ENCODE data around the gene EML5. TPM values are rescaled to one million over a fixed set of nuclear protein-coding genes. Genes with fewer than 3 reads are reported as not detected.

Gene EML5
- total RNA-seq, 1 experiment from 2014 or later: 0.37 TPM

DNA sequence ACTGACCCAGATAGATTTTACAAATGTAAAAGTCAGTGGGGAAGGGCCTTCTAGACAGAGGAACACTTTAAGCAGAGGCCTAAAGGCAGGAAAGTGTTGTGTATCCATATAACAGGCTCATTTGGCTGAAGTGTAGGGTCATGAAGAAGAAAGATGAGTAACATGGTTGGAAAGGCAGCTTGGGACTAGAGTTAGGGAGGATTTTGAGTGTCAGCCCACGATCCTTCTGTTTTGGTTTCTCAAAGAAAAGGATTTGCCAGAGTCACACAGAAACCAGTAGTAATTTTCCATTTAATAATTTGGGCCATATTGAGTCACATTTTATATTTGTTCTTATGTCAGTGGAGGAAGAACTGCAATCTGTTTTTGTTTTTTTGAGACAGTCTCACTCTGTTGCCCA lies 153.5 kb downstream of the EML5 start:
- Histone ChIP-seq H2AFZ (ENCODE audit: low read length) (no peak overlapping the region), H3K4me1 (ENCODE audit: low read length) (peaks cover 5% of the 10 kb centered on the region), H3K9ac (ENCODE audit: low read length) (no peak overlapping the region), H3K4me3 (ENCODE audit: low read length) (no peak overlapping the region), H3K36me3 (ENCODE audit: insufficient read depth, low read length) (no peaks in the 10 kb centered on the region), H3K27ac (ENCODE audit: low read length) (no peak overlapping the region), H3K4me2 (ENCODE audit: low read depth, low read length, poor library complexity, severe bottlenecking) (no peak overlapping the region), H3K79me2 (ENCODE audit: low read length) (no peaks in the 10 kb centered on the region), H3K27me3 (ENCODE audit: low read length) (no peaks in the 10 kb centered on the region), H4K20me1 (ENCODE audit: insufficient read depth, low read depth, low read length) (no peaks in the 10 kb centered on the region), H3K9me3 (ENCODE audit: low read length) (peaks cover 6% of the 10 kb centered on the region), H3K9me2 (replicated peaks; ENCODE audit: insufficient read depth, low read length) (no peaks in the 10 kb centered on the region)
- no peak for DNase-seq

DNA sequence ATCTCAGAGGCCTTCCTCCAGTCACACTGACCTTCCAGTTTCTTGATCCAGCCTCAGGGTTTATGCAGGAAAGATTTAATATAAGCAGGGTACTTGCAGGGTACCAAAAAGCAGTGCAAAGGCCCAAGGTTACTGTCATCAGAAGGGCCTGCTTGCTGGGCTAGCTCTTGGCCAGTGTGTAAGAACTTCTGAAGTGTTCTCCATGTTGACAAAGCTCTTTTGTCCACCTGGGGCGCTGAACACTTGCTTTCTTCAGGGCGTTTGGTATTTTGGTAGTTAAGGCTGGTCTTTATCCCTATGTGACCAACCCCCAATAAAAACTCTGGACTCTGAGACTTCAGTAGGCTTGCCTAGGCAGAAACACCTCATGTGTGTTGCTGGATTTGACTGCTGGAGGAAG lies 160.2 kb downstream of the EML5 start:
- Histone ChIP-seq H3K79me2 (ENCODE audit: low read length) (no peaks in the 10 kb centered on the region), H3K27me3 (ENCODE audit: low read length) (no peaks in the 10 kb centered on the region), H3K36me3 (ENCODE audit: insufficient read depth, low read length) (no peaks in the 10 kb centered on the region), H3K9me2 (replicated peaks; ENCODE audit: insufficient read depth, low read length) (no peaks in the 10 kb centered on the region), H4K20me1 (ENCODE audit: insufficient read depth, low read depth, low read length) (no peaks in the 10 kb centered on the region), H3K4me2 (ENCODE audit: low read depth, low read length, poor library complexity, severe bottlenecking) (no peak overlapping the region), H3K4me3 (ENCODE audit: low read length) (no peak overlapping the region), H3K4me1 (ENCODE audit: low read length) (no peaks in the 10 kb centered on the region), H3K9ac (ENCODE audit: low read length) (no peak overlapping the region), H2AFZ (ENCODE audit: low read length) (no peak overlapping the region), H3K27ac (ENCODE audit: low read length) (no peak overlapping the region), H3K9me3 (ENCODE audit: low read length) (no peaks in the 10 kb centered on the region)
- no peak for DNase-seq

DNA sequence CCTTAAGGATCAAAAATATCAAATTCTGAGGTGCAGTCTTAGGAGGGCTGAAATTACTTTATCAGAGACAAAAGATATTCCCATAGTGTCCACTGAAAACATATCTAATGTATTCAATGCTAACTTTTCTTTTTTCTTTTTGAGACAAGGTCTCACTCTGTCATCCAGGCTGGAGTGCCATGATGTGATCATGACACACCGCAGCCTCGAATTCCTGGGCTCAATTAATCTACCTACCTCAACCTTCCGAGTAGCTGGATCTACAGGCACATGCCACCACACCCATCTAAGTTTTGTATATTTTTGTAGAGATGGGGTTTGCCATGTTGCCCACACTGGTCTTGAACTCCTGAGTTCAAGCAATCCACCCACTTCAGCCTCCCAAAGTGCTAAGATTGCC lies 161.7 kb downstream of the EML5 start:
- Histone ChIP-seq H3K4me3 (ENCODE audit: low read length) (no peak overlapping the region), H3K27ac (ENCODE audit: low read length) (no peak overlapping the region), H3K27me3 (ENCODE audit: low read length) (no peaks in the 10 kb centered on the region), H3K36me3 (ENCODE audit: insufficient read depth, low read length) (no peaks in the 10 kb centered on the region), H2AFZ (ENCODE audit: low read length) (no peak overlapping the region), H4K20me1 (ENCODE audit: insufficient read depth, low read depth, low read length) (no peaks in the 10 kb centered on the region), H3K79me2 (ENCODE audit: low read length) (no peaks in the 10 kb centered on the region), H3K4me1 (ENCODE audit: low read length) (no peaks in the 10 kb centered on the region), H3K9me2 (replicated peaks; ENCODE audit: insufficient read depth, low read length) (no peaks in the 10 kb centered on the region), H3K9ac (ENCODE audit: low read length) (no peak overlapping the region), H3K4me2 (ENCODE audit: low read depth, low read length, poor library complexity, severe bottlenecking) (no peak overlapping the region), H3K9me3 (ENCODE audit: low read length) (no peaks in the 10 kb centered on the region)
- DNase-seq: no peak

DNA sequence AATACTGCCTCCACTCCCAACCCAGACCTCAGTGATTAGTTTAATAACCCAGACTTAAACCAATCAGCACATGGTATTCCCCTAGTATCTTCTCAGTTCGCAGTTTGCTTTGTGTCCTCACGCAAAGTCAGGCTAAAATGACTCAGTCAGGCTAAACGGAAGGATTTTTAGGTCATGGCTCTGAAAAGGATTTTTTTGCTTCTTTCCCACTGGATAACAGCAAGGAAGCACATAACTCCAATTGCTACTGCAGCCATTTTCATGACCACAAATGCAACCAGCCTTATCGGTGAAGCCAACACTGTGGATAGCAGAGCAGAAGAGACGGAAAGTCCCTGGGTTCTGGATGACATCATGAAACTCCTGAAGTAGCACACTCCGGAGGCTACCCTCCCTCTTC lies 162.2 kb downstream of the EML5 start:
- no peak overlapping the region for H3K9ac ChIP-seq (ENCODE audit: low read length)
- H3K9me2 ChIP-seq (replicated peaks; ENCODE audit: insufficient read depth, low read length): no peaks in the 10 kb centered on the region
- H3K4me1 ChIP-seq (ENCODE audit: low read length): no peaks in the 10 kb centered on the region
- no peaks in the 10 kb centered on the region for H3K36me3 ChIP-seq (ENCODE audit: insufficient read depth, low read length)
- H3K27ac ChIP-seq (ENCODE audit: low read length): no peak overlapping the region
- H2AFZ ChIP-seq (ENCODE audit: low read length): no peak overlapping the region
- no peaks in the 10 kb centered on the region for H4K20me1 ChIP-seq (ENCODE audit: insufficient read depth, low read depth, low read length)
- DNase-seq: no peak
- no peaks in the 10 kb centered on the region for H3K9me3 ChIP-seq (ENCODE audit: low read length)
- no peak overlapping the region for H3K4me3 ChIP-seq (ENCODE audit: low read length)
- H3K79me2 ChIP-seq (ENCODE audit: low read length): no peaks in the 10 kb centered on the region
- H3K27me3 ChIP-seq (ENCODE audit: low read length): no peaks in the 10 kb centered on the region
- no peak overlapping the region for H3K4me2 ChIP-seq (ENCODE audit: low read depth, low read length, poor library complexity, severe bottlenecking)

DNA sequence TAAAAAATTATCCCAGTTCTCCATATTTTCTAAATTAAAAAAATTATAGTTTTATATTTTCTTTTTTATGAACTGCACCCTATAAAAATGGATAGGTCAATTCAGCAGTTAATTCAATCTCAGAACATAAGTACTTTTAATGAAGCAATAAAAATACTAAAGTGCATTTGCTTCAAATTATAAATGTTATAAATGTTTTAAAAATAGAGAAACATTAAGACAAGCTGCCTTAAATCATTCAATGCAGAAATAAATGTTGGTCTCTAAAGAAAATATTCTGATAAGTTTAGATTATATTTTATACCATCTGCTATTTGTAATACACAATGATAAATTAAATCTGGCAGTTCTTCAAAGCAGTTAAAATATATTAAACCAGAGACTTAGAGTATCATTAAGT lies 164.3 kb downstream of the EML5 start:
- no peak overlapping the region for H3K4me2 ChIP-seq (ENCODE audit: low read depth, low read length, poor library complexity, severe bottlenecking)
- no peak overlapping the region for H2AFZ ChIP-seq (ENCODE audit: low read length)
- no peak overlapping the region for H3K4me3 ChIP-seq (ENCODE audit: low read length)
- no peak for DNase-seq
- H3K9me2 ChIP-seq (replicated peaks; ENCODE audit: insufficient read depth, low read length): no peaks in the 10 kb centered on the region
- no peak overlapping the region for H3K27ac ChIP-seq (ENCODE audit: low read length)
- H3K36me3 ChIP-seq (ENCODE audit: insufficient read depth, low read length): no peaks in the 10 kb centered on the region
- no peaks in the 10 kb centered on the region for H3K9me3 ChIP-seq (ENCODE audit: low read length)
- H3K79me2 ChIP-seq (ENCODE audit: low read length): no peaks in the 10 kb centered on the region
- no peaks in the 10 kb centered on the region for H3K27me3 ChIP-seq (ENCODE audit: low read length)
- H3K4me1 ChIP-seq (ENCODE audit: low read length): no peaks in the 10 kb centered on the region
- no peaks in the 10 kb centered on the region for H4K20me1 ChIP-seq (ENCODE audit: insufficient read depth, low read depth, low read length)
- no peak overlapping the region for H3K9ac ChIP-seq (ENCODE audit: low read length)

DNA sequence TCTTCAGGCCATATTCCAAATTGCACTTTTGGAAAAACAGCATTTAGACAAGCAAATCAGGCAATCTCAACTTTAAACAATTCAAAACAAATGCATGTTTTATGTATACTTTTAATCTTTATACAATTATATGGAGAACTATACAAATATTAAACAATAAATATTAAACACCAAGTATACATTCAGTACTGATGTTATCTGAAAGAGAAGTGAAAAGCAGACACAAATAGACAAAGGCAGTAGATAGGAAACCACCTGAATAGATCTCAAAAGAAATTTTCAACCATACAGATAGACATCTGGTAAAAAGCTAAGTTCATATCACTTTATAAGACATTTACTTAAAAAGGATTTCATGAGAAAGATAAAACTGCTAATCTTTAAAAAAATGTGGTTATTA lies 164.7 kb downstream of the EML5 start:
- H4K20me1 ChIP-seq (ENCODE audit: insufficient read depth, low read depth, low read length): no peaks in the 10 kb centered on the region
- H3K9ac ChIP-seq (ENCODE audit: low read length): no peak overlapping the region
- no peak overlapping the region for H2AFZ ChIP-seq (ENCODE audit: low read length)
- H3K36me3 ChIP-seq (ENCODE audit: insufficient read depth, low read length): no peaks in the 10 kb centered on the region
- H3K79me2 ChIP-seq (ENCODE audit: low read length): no peaks in the 10 kb centered on the region
- no peak overlapping the region for H3K4me3 ChIP-seq (ENCODE audit: low read length)
- H3K4me2 ChIP-seq (ENCODE audit: low read depth, low read length, poor library complexity, severe bottlenecking): no peak overlapping the region
- no peak for DNase-seq
- no peaks in the 10 kb centered on the region for H3K4me1 ChIP-seq (ENCODE audit: low read length)
- H3K9me3 ChIP-seq (ENCODE audit: low read length): no peaks in the 10 kb centered on the region
- H3K27ac ChIP-seq (ENCODE audit: low read length): no peak overlapping the region
- H3K27me3 ChIP-seq (ENCODE audit: low read length): no peaks in the 10 kb centered on the region
- no peaks in the 10 kb centered on the region for H3K9me2 ChIP-seq (replicated peaks; ENCODE audit: insufficient read depth, low read length)

DNA sequence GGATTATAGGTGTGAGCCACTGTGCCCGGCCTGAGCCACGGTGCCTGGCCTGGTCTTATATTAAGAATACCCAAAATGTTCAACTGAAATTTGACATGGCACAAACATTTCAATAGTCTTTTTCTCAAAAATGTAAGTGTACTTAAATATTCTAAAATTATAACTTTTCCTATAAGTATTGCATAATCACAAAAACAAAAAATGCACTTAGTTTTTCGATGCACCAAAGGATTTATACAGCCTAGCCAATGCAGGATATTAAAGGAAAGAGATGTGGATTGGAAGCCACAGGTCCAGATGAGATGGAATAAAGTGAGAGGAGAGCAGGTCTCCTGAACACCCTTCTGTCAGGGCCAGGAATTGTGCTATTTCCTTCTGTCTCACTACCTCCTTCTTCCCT lies 167.1 kb downstream of the EML5 start:
- Histone ChIP-seq H3K36me3 (ENCODE audit: insufficient read depth, low read length) (no peaks in the 10 kb centered on the region), H4K20me1 (ENCODE audit: insufficient read depth, low read depth, low read length) (no peaks in the 10 kb centered on the region), H3K4me1 (ENCODE audit: low read length) (no peaks in the 10 kb centered on the region), H3K4me3 (ENCODE audit: low read length) (no peak overlapping the region), H3K79me2 (ENCODE audit: low read length) (no peaks in the 10 kb centered on the region), H3K4me2 (ENCODE audit: low read depth, low read length, poor library complexity, severe bottlenecking) (no peak overlapping the region), H2AFZ (ENCODE audit: low read length) (no peak overlapping the region), H3K9ac (ENCODE audit: low read length) (no peak overlapping the region), H3K27me3 (ENCODE audit: low read length) (no peaks in the 10 kb centered on the region), H3K27ac (ENCODE audit: low read length) (no peak overlapping the region), H3K9me2 (replicated peaks; ENCODE audit: insufficient read depth, low read length) (no peaks in the 10 kb centered on the region), H3K9me3 (ENCODE audit: low read length) (no peaks in the 10 kb centered on the region)
- no peak for DNase-seq

DNA sequence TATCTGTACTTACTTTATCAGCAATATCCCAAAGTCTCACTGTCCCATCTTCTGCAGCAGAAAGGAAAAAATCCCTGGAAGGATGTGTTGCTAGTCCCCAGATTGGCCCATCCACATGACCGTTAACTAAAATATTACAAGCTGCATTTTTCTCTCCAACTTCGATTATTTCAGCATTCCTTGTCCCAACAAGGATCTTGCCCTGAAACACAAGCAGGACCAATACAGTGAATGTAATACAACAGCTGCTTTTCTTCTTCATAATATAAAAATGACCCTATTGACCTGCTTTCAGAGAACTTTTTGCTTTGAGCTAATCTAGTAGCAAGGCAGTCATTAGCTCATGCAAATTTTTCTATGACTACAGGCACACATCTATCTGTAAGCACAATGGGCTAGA lies 171.7 kb downstream of the EML5 start:
- H3K9ac ChIP-seq (ENCODE audit: low read length): no peak overlapping the region
- H3K27ac ChIP-seq (ENCODE audit: low read length): no peak overlapping the region
- H3K4me2 ChIP-seq (ENCODE audit: low read depth, low read length, poor library complexity, severe bottlenecking): no peak overlapping the region
- no peaks in the 10 kb centered on the region for H3K27me3 ChIP-seq (ENCODE audit: low read length)
- peaks cover 8% of the 10 kb centered on the region; the same call in 1 of the 2 replicates for H3K36me3 ChIP-seq (ENCODE audit: insufficient read depth, low read length)
- DNase-seq: no peak
- no peaks in the 10 kb centered on the region for H4K20me1 ChIP-seq (ENCODE audit: insufficient read depth, low read depth, low read length)
- H3K4me1 ChIP-seq (ENCODE audit: low read length): no peaks in the 10 kb centered on the region
- H3K79me2 ChIP-seq (ENCODE audit: low read length): no peaks in the 10 kb centered on the region
- H2AFZ ChIP-seq (ENCODE audit: low read length): no peak overlapping the region
- no peak overlapping the region for H3K4me3 ChIP-seq (ENCODE audit: low read length)
- no peaks in the 10 kb centered on the region for H3K9me3 ChIP-seq (ENCODE audit: low read length)
- no peaks in the 10 kb centered on the region for H3K9me2 ChIP-seq (replicated peaks; ENCODE audit: insufficient read depth, low read length)

DNA sequence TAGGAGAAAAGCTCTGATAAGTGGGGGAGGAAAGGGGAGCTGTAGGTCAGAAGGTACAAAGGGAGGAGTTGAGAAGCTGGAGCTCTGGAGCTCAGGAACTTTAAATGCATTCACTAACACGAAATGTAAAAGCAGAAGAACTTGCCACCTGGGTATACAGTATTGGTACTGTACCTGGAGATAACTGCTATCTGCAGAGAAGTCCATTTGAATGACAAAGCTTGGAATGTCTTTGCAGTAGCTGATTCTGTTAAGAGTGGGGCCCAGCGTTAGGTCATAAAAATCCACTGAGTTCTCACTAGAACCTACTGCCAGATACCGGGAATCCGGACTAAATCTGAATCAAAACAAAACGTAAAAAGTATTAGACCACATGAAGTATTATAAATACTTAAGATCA lies 174.3 kb downstream of the EML5 start:
- Histone ChIP-seq H3K9me3 (ENCODE audit: low read length) (no peaks in the 10 kb centered on the region), H3K9ac (ENCODE audit: low read length) (no peak overlapping the region), H3K4me3 (ENCODE audit: low read length) (no peak overlapping the region), H3K79me2 (ENCODE audit: low read length) (no peaks in the 10 kb centered on the region), H3K27ac (ENCODE audit: low read length) (no peak overlapping the region), H3K36me3 (ENCODE audit: insufficient read depth, low read length) (peaks cover 18% of the 10 kb centered on the region; the same call in 1 of the 2 replicates), H3K4me2 (ENCODE audit: low read depth, low read length, poor library complexity, severe bottlenecking) (no peak overlapping the region), H3K9me2 (replicated peaks; ENCODE audit: insufficient read depth, low read length) (no peaks in the 10 kb centered on the region), H4K20me1 (ENCODE audit: insufficient read depth, low read depth, low read length) (no peaks in the 10 kb centered on the region), H2AFZ (ENCODE audit: low read length) (no peak overlapping the region), H3K4me1 (ENCODE audit: low read length) (no peaks in the 10 kb centered on the region), H3K27me3 (ENCODE audit: low read length) (no peaks in the 10 kb centered on the region)
- DNase-seq: no peak
